ENCODE data around the gene ESYT2. TPM values are rescaled to one million over a fixed set of nuclear protein-coding genes. Genes with fewer than 3 reads are reported as not detected.

The ESYT2 gene
- total and polyA plus RNA-seq, 5 donors, result 29.0 to 84.7 (median 51.7) TPM

DNA sequence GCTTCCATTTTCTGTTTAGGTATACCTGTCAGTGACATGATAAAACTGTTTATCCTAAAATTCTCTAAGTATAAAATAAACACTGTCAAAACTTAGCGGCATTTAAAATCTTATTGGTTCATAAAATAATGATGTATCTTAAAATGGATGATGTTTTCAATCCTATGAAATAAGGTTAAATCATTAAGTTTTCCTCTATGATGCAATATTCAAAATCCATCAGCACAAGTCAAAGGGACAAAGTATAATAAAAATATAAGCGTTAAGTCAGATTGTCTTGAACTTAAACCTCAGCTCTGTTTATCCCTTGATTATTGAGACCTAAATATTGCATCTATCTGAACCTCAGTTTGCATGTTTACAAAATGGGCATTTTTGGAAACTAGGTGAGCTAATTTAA lies 78.1 kb downstream of the ESYT2 start:
- ATAC-seq, result no peak
- DNase-seq, result no peak
- 96% methylated on average over 2 of the region's 2 CpGs for WGBS
- H3K27me3 ChIP-seq (ENCODE audit: control insufficient read depth, insufficient read depth), result no peaks in the 10 kb centered on the region
- H3K4me3 ChIP-seq (ENCODE audit: low read length), result no peak overlapping the region
- no peaks in the 10 kb centered on the region for H3K9me3 ChIP-seq (ENCODE audit: control insufficient read depth, low read length)
- no peak overlapping the region for H3K27ac ChIP-seq (ENCODE audit: low read length)
- H3K4me1 ChIP-seq (ENCODE audit: control insufficient read depth, insufficient read depth, low read length), result no peaks in the 10 kb centered on the region
- intact Hi-C loops (cut with DNase I), result no loop called here

GRCh38 chr7:158750702-158751101 lies 78.6 kb downstream of the ESYT2 start:
- Histone ChIP-seq H3K4me3 (ENCODE audit: low read length) (no peak overlapping the region), H3K27me3 (ENCODE audit: control insufficient read depth, insufficient read depth) (no peaks in the 10 kb centered on the region), H3K4me1 (ENCODE audit: control insufficient read depth, insufficient read depth, low read length) (no peaks in the 10 kb centered on the region), H3K27ac (ENCODE audit: low read length) (no peak overlapping the region), H3K9me3 (ENCODE audit: control insufficient read depth, low read length) (no peaks in the 10 kb centered on the region)
- WGBS, result 87% methylated on average over 3 of the region's 3 CpGs
- intact Hi-C loops (cut with DNase I), result no loop called here
- DNase-seq (no peak), ATAC-seq (no peak)

DNA sequence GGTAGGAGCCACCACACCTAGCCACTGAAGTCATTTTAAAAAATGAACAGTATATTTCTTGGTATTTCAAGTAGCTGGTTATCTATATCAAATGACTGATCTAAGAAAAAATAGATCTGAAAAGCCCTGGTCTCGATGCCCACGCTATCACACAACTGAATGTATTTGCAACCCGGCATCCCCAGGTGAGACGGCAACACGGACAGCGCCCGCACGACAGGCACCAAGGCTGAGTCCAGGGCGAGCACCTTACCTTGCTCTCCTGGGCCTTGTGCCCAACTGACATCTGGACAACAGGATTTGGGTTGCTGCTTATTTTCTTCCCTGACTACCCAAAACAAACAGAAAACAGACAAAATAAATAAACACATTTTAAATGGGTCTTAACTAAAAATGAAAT lies 79.9 kb downstream of the ESYT2 start:
- intact Hi-C loops (cut with DNase I), result no loop called here
- WGBS, result 92% methylated on average over 9 of the region's 9 CpGs
- no peak for DNase-seq
- Histone ChIP-seq H3K27me3 (ENCODE audit: control insufficient read depth, insufficient read depth) (no peaks in the 10 kb centered on the region), H3K4me1 (ENCODE audit: control insufficient read depth, insufficient read depth, low read length) (no peaks in the 10 kb centered on the region), H3K9me3 (ENCODE audit: control insufficient read depth, low read length) (no peaks in the 10 kb centered on the region), H3K4me3 (ENCODE audit: low read length) (no peak overlapping the region), H3K27ac (ENCODE audit: low read length) (no peak overlapping the region)
- ATAC-seq, result no peak

GRCh38 chr7:158748335-158748734 lies 81.0 kb downstream of the ESYT2 start:
- 91% methylated on average over 10 of the region's 10 CpGs for WGBS

GRCh38 chr7:158747408-158747807 lies 81.9 kb downstream of the ESYT2 start:
- Histone ChIP-seq H3K4me1 (ENCODE audit: control insufficient read depth, insufficient read depth, low read length) (no peaks in the 10 kb centered on the region), H3K4me3 (ENCODE audit: low read length) (no peak overlapping the region), H3K27ac (ENCODE audit: low read length) (no peak overlapping the region), H3K9me3 (ENCODE audit: control insufficient read depth, low read length) (no peaks in the 10 kb centered on the region), H3K27me3 (ENCODE audit: control insufficient read depth, insufficient read depth) (no peaks in the 10 kb centered on the region)
- 93% methylated on average over 10 of the region's 10 CpGs for WGBS
- DNase-seq, result no peak
- intact Hi-C loops (cut with DNase I), result no loop called here
- ATAC-seq, result no peak

More at GRCh38 chr7:158748335-158748734, 81.0 kb downstream of the ESYT2 start:
- DNase-seq (no peak), ATAC-seq (no peak)
- no peaks in the 10 kb centered on the region for H3K9me3 ChIP-seq (ENCODE audit: control insufficient read depth, low read length)
- H3K4me1 ChIP-seq (ENCODE audit: control insufficient read depth, insufficient read depth, low read length), result no peaks in the 10 kb centered on the region
- intact Hi-C loops (cut with DNase I), result no loop called here
- H3K27ac ChIP-seq (ENCODE audit: low read length), result no peak overlapping the region
- H3K4me3 ChIP-seq (ENCODE audit: low read length), result no peak overlapping the region
- no peaks in the 10 kb centered on the region for H3K27me3 ChIP-seq (ENCODE audit: control insufficient read depth, insufficient read depth)

- Histone ChIP-seq H3K27me3 (ENCODE audit: control insufficient read depth, insufficient read depth) (no peaks in the 10 kb centered on the region), H3K4me1 (ENCODE audit: control insufficient read depth, insufficient read depth, low read length) (no peaks in the 10 kb centered on the region), H3K9me3 (ENCODE audit: control insufficient read depth, low read length) (no peaks in the 10 kb centered on the region), H3K27ac (ENCODE audit: low read length) (no peak overlapping the region), H3K4me3 (ENCODE audit: low read length) (no peak overlapping the region)
- 87% methylated on average over 9 of the region's 9 CpGs for WGBS
- DNase-seq, result no peak
- ATAC-seq, result no peak
- intact Hi-C loops (cut with DNase I), result no loop called here
These were observed 82.4 kb downstream of the ESYT2 start for GRCh38 chr7:158746957-158747356.

GRCh38 chr7:158745057-158745715 lies 84.1 kb downstream of the ESYT2 start:
- no peak for DNase-seq
- no peak overlapping the region for H3K4me3 ChIP-seq (ENCODE audit: low read length)
- H3K4me1 ChIP-seq (ENCODE audit: control insufficient read depth, insufficient read depth, low read length), result no peaks in the 10 kb centered on the region
- intact Hi-C loops (cut with DNase I), result no loop called here
- no peaks in the 10 kb centered on the region for H3K27me3 ChIP-seq (ENCODE audit: control insufficient read depth, insufficient read depth)
- WGBS, result 92% methylated on average over 10 of the region's 10 CpGs
- no peak overlapping the region for H3K27ac ChIP-seq (ENCODE audit: low read length)
- ATAC-seq, result no peak
- no peaks in the 10 kb centered on the region for H3K9me3 ChIP-seq (ENCODE audit: control insufficient read depth, low read length)

GRCh38 chr7:158744070-158744469 lies 85.2 kb downstream of the ESYT2 start:
- 94% methylated on average over 4 of the region's 4 CpGs for WGBS
- no peaks in the 10 kb centered on the region for H3K9me3 ChIP-seq (ENCODE audit: control insufficient read depth, low read length)
- ATAC-seq (no peak), DNase-seq (no peak)
- H3K4me1 ChIP-seq (ENCODE audit: control insufficient read depth, insufficient read depth, low read length), result no peaks in the 10 kb centered on the region
- H3K4me3 ChIP-seq (ENCODE audit: low read length), result no peak overlapping the region
- H3K27ac ChIP-seq (ENCODE audit: low read length), result no peak overlapping the region
- no peaks in the 10 kb centered on the region for H3K27me3 ChIP-seq (ENCODE audit: control insufficient read depth, insufficient read depth)
- intact Hi-C loops (cut with DNase I), result no loop called here

GRCh38 chr7:158743219-158743618 lies 86.1 kb downstream of the ESYT2 start:
- Histone ChIP-seq H3K27me3 (ENCODE audit: control insufficient read depth, insufficient read depth) (no peaks in the 10 kb centered on the region), H3K9me3 (ENCODE audit: control insufficient read depth, low read length) (no peaks in the 10 kb centered on the region), H3K4me1 (ENCODE audit: control insufficient read depth, insufficient read depth, low read length) (no peaks in the 10 kb centered on the region), H3K27ac (ENCODE audit: low read length) (no peak overlapping the region), H3K4me3 (ENCODE audit: low read length) (no peak overlapping the region)
- DNase-seq (no peak), ATAC-seq (no peak)
- intact Hi-C loops (cut with DNase I), result no loop called here
- WGBS, result 90% methylated on average over 17 of the region's 17 CpGs

DNA sequence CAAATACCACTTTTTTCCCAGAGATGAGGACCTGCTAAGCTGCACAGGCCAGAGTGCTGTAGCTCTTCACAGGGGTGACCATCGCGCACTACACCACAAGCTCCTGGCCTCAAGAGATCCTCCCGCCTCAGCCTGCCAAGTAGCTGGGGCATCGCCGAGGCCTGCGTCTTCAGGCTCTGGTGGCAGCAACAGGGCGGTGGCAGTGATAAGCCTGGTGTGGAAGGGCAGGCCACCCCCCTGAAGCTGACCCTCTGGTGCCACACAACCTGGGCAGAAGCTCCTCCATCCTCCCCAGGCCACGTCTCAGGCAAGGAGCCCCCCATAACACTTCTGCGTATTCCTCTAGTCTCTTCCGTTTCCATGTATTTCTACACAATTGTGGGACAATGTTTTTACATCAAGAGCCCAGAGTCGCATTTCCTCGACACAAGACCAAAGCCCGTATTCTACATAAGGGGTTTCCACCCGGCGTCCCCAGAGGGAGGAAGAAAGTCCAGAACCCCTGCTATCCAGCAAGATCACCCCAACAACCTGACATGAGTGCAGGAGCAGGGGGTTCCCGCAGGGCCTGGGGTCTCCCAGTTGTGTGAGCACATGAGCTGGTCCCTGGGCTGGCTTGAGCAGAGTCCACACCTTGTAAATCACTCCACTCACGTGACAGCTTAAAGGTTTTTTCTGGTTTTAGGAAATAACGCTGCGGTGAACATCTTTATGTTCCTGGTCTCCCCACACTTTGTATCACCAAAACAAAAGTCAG lies 87.1 kb downstream of the ESYT2 start:
- WGBS, result 95% methylated on average over 19 of the region's 19 CpGs
- no peak for DNase-seq
- no peak overlapping the region for H3K27ac ChIP-seq (ENCODE audit: low read length)

DNA sequence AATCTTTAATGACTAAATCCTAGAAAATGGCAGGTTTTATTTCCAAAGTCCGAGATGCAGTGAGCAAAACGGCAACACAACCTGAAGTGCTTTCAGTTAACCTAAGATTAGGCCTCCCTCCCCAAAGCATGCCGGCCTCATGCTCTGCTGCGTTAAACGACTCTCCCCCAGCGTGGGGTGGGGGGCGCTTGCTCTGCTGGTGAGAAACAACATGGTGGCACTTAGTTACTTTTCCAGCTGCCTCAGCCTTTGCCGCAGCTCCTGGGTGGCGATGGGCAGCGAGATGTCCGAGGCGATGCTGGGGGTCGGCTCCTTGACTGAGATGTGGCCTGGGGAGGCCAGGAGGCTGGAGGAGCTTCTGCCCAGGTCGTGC lies 88.0 kb downstream of the ESYT2 start:
- Histone ChIP-seq H3K27ac (ENCODE audit: low read length) (no peak overlapping the region), H3K9me3 (ENCODE audit: control insufficient read depth, low read length) (no peaks in the 10 kb centered on the region), H3K4me1 (ENCODE audit: control insufficient read depth, insufficient read depth, low read length) (no peaks in the 10 kb centered on the region), H3K4me3 (ENCODE audit: low read length) (no peak overlapping the region), H3K27me3 (ENCODE audit: control insufficient read depth, insufficient read depth) (no peaks in the 10 kb centered on the region)
- 88% methylated on average over 14 of the region's 14 CpGs for WGBS
- no peak for DNase-seq
- no peak for ATAC-seq
- intact Hi-C loops (cut with DNase I), result no loop called here

More for the DNA sequence above, 87.1 kb downstream of the ESYT2 start:
- intact Hi-C loops (cut with DNase I), result no loop called here
- H3K4me3 ChIP-seq (ENCODE audit: low read length), result no peak overlapping the region
- no peak for ATAC-seq
- no peaks in the 10 kb centered on the region for H3K4me1 ChIP-seq (ENCODE audit: control insufficient read depth, insufficient read depth, low read length)
- no peaks in the 10 kb centered on the region for H3K27me3 ChIP-seq (ENCODE audit: control insufficient read depth, insufficient read depth)
- H3K9me3 ChIP-seq (ENCODE audit: control insufficient read depth, low read length), result no peaks in the 10 kb centered on the region
